AG04449 (cell line): ENCODE measurements around the gene ATF7IP.

Experiments
- CTCF ChIA-PET: fragments of 350-600 bp; formaldehyde crosslinking; extraction: SDS; loops from one replicate; lab custom pipeline; 2021; ENCODE audit warnings: antibody characterized with exemption; lab: Yijun Ruan, JAX
- POLR2A ChIA-PET: fragments of 400-600, 350-600 bp; formaldehyde crosslinking; extraction: SDS; loops from one replicate; lab custom pipeline; 2020; ENCODE audit warnings: antibody characterized with exemption, inconsistent platforms; lab: Yijun Ruan, JAX
- DNase-seq: peaks from one replicate; pipeline ENCODE4 v3.0.0-alpha.2; 2010; ENCODE audit warnings: low read depth, low spot score
- H3K4me3 ChIP-seq: 2 replicates; pipeline ENCODE4 v1.5.1; 2011; ENCODE audit warnings: low read depth, mild to moderate bottlenecking, control low read depth, low read length
- TF ChIP-seq, protein P1 (sequence below): IDR thresholded peaks from one replicate; pipeline ENCODE4 v1.5.1; 2011; ENCODE audit warnings: mild to moderate bottlenecking, moderate library complexity, low read length, control low read depth, inconsistent platforms; ENCODE audit not compliant: insufficient read depth; ENCODE audit errors: missing control alignments

ATF7IP gene

DNA sequence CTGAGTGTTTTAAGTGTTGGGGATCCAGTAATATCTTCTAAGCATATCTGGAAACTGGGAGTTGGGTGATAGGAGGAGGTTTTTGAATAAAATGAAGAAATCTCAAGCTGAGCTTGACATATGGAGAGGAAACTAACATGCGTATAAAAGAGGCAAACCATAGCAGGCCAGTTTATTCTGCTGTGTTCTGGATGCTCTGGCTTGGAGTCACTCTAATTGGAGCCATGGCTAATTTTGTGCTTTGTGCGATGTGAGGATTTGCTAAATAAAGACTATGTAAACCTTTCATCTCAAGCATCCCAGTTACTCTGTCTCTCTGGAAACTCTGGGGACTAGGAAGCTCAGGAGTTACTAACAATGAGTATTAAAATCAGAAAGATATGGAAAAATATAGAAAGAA lies 66.5 kb downstream of the ATF7IP start:
- TF ChIP-seq, protein P1, sequence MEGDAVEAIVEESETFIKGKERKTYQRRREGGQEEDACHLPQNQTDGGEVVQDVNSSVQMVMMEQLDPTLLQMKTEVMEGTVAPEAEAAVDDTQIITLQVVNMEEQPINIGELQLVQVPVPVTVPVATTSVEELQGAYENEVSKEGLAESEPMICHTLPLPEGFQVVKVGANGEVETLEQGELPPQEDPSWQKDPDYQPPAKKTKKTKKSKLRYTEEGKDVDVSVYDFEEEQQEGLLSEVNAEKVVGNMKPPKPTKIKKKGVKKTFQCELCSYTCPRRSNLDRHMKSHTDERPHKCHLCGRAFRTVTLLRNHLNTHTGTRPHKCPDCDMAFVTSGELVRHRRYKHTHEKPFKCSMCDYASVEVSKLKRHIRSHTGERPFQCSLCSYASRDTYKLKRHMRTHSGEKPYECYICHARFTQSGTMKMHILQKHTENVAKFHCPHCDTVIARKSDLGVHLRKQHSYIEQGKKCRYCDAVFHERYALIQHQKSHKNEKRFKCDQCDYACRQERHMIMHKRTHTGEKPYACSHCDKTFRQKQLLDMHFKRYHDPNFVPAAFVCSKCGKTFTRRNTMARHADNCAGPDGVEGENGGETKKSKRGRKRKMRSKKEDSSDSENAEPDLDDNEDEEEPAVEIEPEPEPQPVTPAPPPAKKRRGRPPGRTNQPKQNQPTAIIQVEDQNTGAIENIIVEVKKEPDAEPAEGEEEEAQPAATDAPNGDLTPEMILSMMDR, result no peak
- H3K4me3 ChIP-seq, result no peak overlapping the region
- DNase-seq, result no peak
- CTCF ChIA-PET, result interaction anchor here (0.7 to 1.4 kb wide), 2 partner anchors 22 to 194 kb away, joined by 3 read pairs; no protein-coding TSS in a partner anchor
- POLR2A ChIA-PET, result no interaction called here

DNA sequence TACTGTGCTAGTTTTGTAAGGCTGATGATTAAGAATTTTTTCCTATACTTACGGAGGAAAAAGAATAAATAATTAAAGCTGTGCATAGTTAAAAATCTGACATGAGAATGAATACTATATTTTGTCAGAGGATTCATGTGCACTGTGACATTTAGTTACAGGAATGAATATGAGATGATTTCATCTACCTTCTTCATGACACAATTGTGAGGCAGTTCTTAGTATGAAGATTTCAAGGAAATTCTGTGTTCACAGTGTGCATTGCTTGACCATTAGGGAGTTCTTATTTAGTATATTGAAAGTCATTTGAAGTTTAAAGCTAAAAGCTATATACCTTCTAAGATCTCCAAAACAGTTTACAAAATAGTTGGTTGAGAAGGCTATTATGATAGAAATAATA lies 70.1 kb downstream of the ATF7IP start:
- no peak for DNase-seq
- CTCF ChIA-PET, result interaction anchor here (1.2 to 1.8 kb wide), 2 partner anchors 19 to 198 kb away, joined by 4 to 10 read pairs; no protein-coding TSS in a partner anchor
- POLR2A ChIA-PET, result no interaction called here
- TF ChIP-seq, protein P1, result no peak
- no peak overlapping the region for H3K4me3 ChIP-seq

DNA sequence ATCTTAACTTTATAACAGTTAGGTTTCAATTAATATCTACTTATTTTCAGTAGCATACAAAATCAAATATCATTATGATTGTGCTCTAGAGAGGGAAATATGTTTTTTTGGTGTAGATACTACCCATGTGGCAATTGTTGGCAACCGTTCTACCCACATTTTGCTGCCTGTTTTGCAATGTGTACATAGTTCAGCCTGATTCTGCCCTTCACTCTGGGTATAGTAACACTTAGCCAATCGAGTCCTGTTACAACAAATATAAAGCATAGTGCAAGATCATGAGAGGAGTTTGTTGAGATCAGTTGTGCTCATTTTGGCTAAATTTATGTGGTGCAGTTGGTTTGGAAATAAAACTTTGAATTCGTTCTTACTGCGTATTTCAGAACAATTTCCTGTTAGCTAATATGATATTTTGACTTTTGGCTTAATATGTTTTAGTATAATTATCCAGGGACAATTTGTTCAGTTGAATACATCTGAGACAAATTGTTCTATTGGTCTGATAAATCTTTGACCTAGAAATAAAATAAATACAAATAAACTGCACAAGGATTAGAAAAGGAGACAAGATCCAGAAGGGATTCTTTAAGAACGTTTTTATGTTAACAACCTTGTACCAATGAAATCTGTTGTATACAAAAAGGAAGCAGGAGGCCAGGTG lies 76.9 kb downstream of the ATF7IP start:
- ChIA-PET POLR2A (no interaction called here), CTCF (no interaction called here)
- TF ChIP-seq, protein P1, result no peak
- H3K4me3 ChIP-seq, result no peak overlapping the region
- DNase-seq, result no peak

DNA sequence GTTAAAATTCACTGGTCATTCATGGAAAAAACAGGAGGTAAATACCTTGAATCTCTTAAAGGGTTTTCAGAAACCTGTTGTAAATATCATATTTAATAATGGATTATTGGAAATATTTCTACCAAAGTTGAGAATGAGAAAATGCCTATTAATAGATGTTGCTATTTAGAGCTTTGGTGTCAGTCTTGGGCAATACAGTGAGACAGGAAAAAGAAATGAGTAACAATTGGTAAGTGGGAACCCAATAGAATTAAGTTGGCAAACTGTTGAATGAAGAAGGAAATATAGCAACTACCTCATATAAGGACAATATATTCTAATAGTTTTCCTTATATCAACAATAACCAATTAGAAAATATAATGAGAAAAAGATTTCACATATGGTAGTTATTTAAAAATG lies 78.0 kb downstream of the ATF7IP start:
- CTCF ChIA-PET, result no interaction called here
- POLR2A ChIA-PET, result no interaction called here
- no peak overlapping the region for H3K4me3 ChIP-seq
- TF ChIP-seq, protein P1, result no peak
- DNase-seq, result no peak

DNA sequence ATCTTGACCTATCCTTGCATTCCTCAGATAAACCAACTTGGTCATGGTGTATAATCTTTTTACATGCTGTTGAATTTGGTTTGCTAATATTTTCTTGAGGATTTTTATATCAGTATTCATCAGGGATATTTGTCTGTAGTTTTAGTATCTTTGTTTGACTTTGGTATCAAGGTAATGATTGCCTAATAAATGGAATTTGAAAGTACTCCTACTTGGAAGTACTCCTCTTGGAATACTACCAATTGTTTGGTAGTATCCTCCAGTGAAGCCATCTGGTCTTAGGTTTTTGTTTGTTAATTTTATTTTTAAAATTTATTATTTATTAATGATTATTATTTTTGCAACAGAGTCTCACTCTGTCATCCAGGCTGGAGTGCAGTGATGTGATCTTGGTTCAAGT lies 85.0 kb downstream of the ATF7IP start:
- CTCF ChIA-PET, result no interaction called here

DNA sequence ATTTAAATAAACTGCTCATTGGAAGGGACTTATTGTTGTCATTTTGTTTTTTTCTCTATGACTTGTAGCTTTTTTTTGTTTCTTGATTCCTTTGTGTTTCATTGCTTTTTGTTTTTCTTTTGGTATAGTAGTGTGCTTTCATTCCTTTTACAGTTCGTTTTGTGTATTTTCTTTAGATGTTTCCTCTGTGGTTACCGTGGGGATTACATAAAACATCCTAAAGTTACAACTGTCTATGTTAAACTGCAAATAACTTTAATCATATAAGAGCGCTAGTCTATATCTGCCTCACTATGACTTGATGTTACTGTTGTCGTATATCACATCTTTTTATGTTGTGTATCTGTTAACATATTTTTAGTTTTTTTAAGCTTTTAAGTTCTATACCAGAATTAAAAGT lies 86.9 kb downstream of the ATF7IP start:
- DNase-seq, result no peak
- TF ChIP-seq, protein P1, result no peak
- POLR2A ChIA-PET, result no interaction called here
- H3K4me3 ChIP-seq, result no peak overlapping the region
- CTCF ChIA-PET, result interaction anchor here (0.9 to 4.5 kb wide), 7 partner anchors 22 to 213 kb away, joined by 3 to 47 read pairs (median 5); no protein-coding TSS in a partner anchor

More for the DNA sequence above, 85.0 kb downstream of the ATF7IP start:
- POLR2A ChIA-PET, result no interaction called here
- H3K4me3 ChIP-seq, result no peak overlapping the region
- no peak for DNase-seq
- TF ChIP-seq, protein P1, result no peak
